Neuronal stem cell (in vitro differentiated cells): ENCODE data around the gene PIK3C2G.
"Not testable (repeated sequence)": the region's sequence is repeated elsewhere in the genome, so short reads cannot be mapped to it uniquely, and the experiment has no call there.

Experiments
- DNase-seq: peaks from one replicate; pipeline ENCODE4 v3.0.0-alpha.2; 2013; ENCODE audit warnings: low spot score
- H2AFZ ChIP-seq: one replicate; pipeline ENCODE4 v1.6.1; 2013; ENCODE audit warnings: mild to moderate bottlenecking, low read length, inconsistent platforms
- H2AK5ac ChIP-seq: 2 replicates; pipeline ENCODE4 v1.6.1; 2013; ENCODE audit warnings: low read depth, mild to moderate bottlenecking, inconsistent platforms, low read length, moderate library complexity, mixed read lengths
- H2BK120ac ChIP-seq: 2 replicates; pipeline ENCODE4 v1.6.1; 2013; ENCODE audit warnings: low read depth, mild to moderate bottlenecking, inconsistent platforms, low read length, moderate library complexity, mixed read lengths
- H2BK12ac ChIP-seq: one replicate; pipeline ENCODE4 v1.6.1; 2013; ENCODE audit warnings: low read length, inconsistent platforms
- H2BK15ac ChIP-seq: 2 replicates; pipeline ENCODE4 v1.6.1; 2013; ENCODE audit warnings: mild to moderate bottlenecking, low read length, inconsistent platforms, mixed read lengths
- H2BK5ac ChIP-seq: one replicate; pipeline ENCODE4 v1.6.1; 2013; ENCODE audit warnings: inconsistent platforms, mild to moderate bottlenecking, low read length, moderate library complexity
- H3K14ac ChIP-seq: one replicate; pipeline ENCODE4 v1.6.1; 2013; ENCODE audit warnings: low read length, inconsistent platforms
- H3K18ac ChIP-seq: 2 replicates; pipeline ENCODE4 v1.6.1; 2013; ENCODE audit warnings: low read length, inconsistent platforms
- H3K23ac ChIP-seq: 2 replicates; pipeline ENCODE4 v1.6.1; 2013; ENCODE audit warnings: low read depth, mild to moderate bottlenecking, mixed read lengths, low read length, inconsistent platforms; ENCODE audit not compliant: poor library complexity
- H3K27ac ChIP-seq: replicated peaks from 3 replicates; pipeline ENCODE4 v1.5.1; 2013; ENCODE audit warnings: low read length, inconsistent platforms
- H3K27me3 ChIP-seq, 3 experiments: 2 replicates each; pipeline ENCODE4 v1.6.1; 2013; ENCODE audit warnings: low read length in 3 of 3, mild to moderate bottlenecking in 2 of 3, inconsistent platforms in 1 of 3, low read depth in 1 of 3, mixed read lengths in 1 of 3, moderate library complexity in 1 of 3; ENCODE audit not compliant: control insufficient read depth in 3 of 3, insufficient read depth in 3 of 3
- H3K36me3 ChIP-seq, 2 donors: replicated peaks in 1 of 2; 2 replicates each; pipeline ENCODE4 v1.6.1; 2013; ENCODE audit warnings: low read length in 2 of 2; ENCODE audit not compliant: control insufficient read depth in 2 of 2, insufficient read depth in 2 of 2
- H3K4ac ChIP-seq: 2 replicates; pipeline ENCODE4 v1.6.1; 2013; ENCODE audit warnings: inconsistent platforms, mild to moderate bottlenecking, low read length, moderate library complexity
- H3K4me1 ChIP-seq, 2 donors: 1 replicate in 1 of 2; 2 replicates in 1 of 2; pipeline ENCODE4 v1.6.1; 2013; ENCODE audit warnings: low read length in 2 of 2, low read depth in 1 of 2; ENCODE audit not compliant: control insufficient read depth in 2 of 2, insufficient read depth in 1 of 2
- H3K4me2 ChIP-seq: one replicate; pipeline ENCODE4 v1.6.1; 2013; ENCODE audit warnings: mild to moderate bottlenecking, low read length, inconsistent platforms; ENCODE audit not compliant: insufficient read depth, poor library complexity, severe bottlenecking
- H3K4me3 ChIP-seq, 2 donors: 2 replicates each; pipeline ENCODE4 v1.5.1; 2013; ENCODE audit warnings: low read length in 2 of 2, mild to moderate bottlenecking in 2 of 2, inconsistent platforms in 1 of 2, moderate library complexity in 1 of 2
- H3K79me1 ChIP-seq: one replicate; pipeline ENCODE4 v1.6.1; 2013; ENCODE audit warnings: low read depth, mild to moderate bottlenecking, inconsistent platforms, low read length, moderate library complexity
- H3K9ac ChIP-seq: one replicate; pipeline ENCODE4 v1.6.1; 2013; ENCODE audit warnings: mild to moderate bottlenecking, low read depth, low read length, inconsistent platforms; ENCODE audit not compliant: poor library complexity
- H3K9me3 ChIP-seq, 2 donors: replicated peaks in 1 of 2; 2 replicates each; pipeline versions ENCODE3 to v1.6.1; 2013; ENCODE audit warnings: low read length in 2 of 2, mild to moderate bottlenecking in 2 of 2, inconsistent platforms in 1 of 2, low read depth in 1 of 2, mixed read lengths in 1 of 2, moderate library complexity in 1 of 2; ENCODE audit not compliant: control insufficient read depth in 2 of 2, insufficient read depth in 1 of 2
- H4K8ac ChIP-seq: one replicate; pipeline ENCODE4 v1.6.1; 2013; ENCODE audit warnings: low read depth, mild to moderate bottlenecking, inconsistent platforms, low read length, moderate library complexity
- H4K91ac ChIP-seq: one replicate; pipeline ENCODE4 v1.6.1; 2013; ENCODE audit warnings: low read length, low read depth, mild to moderate bottlenecking, inconsistent platforms; ENCODE audit not compliant: poor library complexity
- WGBS, 2 donors: extraction: QIAGEN DNeasy Blood & Tissue Kit; methylation state at CpG; one replicate each; pipeline ENCODE4 v1.1.7; 2013; ENCODE audit warnings: missing lambda C conversion rate in 2 of 2, mixed read lengths in 1 of 2; ENCODE audit not compliant: insufficient read length in 2 of 2, insufficient replicate concordance in 1 of 2; ENCODE audit errors: extremely low coverage in 2 of 2; 5-methylcytosine and 5-hydroxymethylcytosine counted together

Gene PIK3C2G

GRCh38 chr12:18690653-18691052 lies 429.3 kb downstream of the PIK3C2G start:
- Histone ChIP-seq H2BK12ac (no peak overlapping the region), H2AK5ac (no peak overlapping the region), H2BK15ac (no peak overlapping the region), H3K79me1 (no peaks in the 10 kb centered on the region), H3K4me3 (no peak overlapping the region), H4K8ac (no peak overlapping the region), H2BK5ac (no peak overlapping the region), H3K4me1 (no peaks in the 10 kb centered on the region), H3K14ac (no peak overlapping the region), H2BK120ac (no peak overlapping the region), H3K4ac (no peak overlapping the region), H3K27me3 (no peaks in the 10 kb centered on the region), H2AFZ (no peak overlapping the region), H3K18ac (no peak overlapping the region), H3K23ac (no peak overlapping the region), H3K4me2 (no peak overlapping the region), H3K27ac (no peak overlapping the region), H3K9ac (no peak overlapping the region), H3K9me3 (no peaks in the 10 kb centered on the region), H4K91ac (no peak overlapping the region), H3K36me3 (no peaks in the 10 kb centered on the region)
- no peak for DNase-seq
- no CpG with 5 or more reads among the region's 4 CpGs for WGBS, 2 donors

GRCh38 chr12:18693986-18694385 lies 432.7 kb downstream of the PIK3C2G start:
- H3K18ac ChIP-seq, H3K14ac ChIP-seq, H3K4me1 ChIP-seq, H2AK5ac ChIP-seq, H2BK5ac ChIP-seq, H3K79me1 ChIP-seq, H3K27ac ChIP-seq, H2BK12ac ChIP-seq, H3K27me3 ChIP-seq, DNase-seq, H2BK120ac ChIP-seq, H3K9me3 ChIP-seq, H3K36me3 ChIP-seq, H3K4me3 ChIP-seq, H3K9ac ChIP-seq, H4K91ac ChIP-seq, H3K23ac ChIP-seq, H3K4me2 ChIP-seq, H4K8ac ChIP-seq, H3K4ac ChIP-seq, H2BK15ac ChIP-seq: not testable (repeated sequence)
- peak overlapping the region; percentile 31 for H2AFZ ChIP-seq
- WGBS, 2 donors: no CpG with 5 or more reads among the region's 5 CpGs

GRCh38 chr12:18696971-18697602 lies 435.8 kb downstream of the PIK3C2G start:
- no peak overlapping the region for H3K9ac ChIP-seq
- H3K27ac ChIP-seq: no peak overlapping the region
- no peak overlapping the region for H2BK15ac ChIP-seq
- H3K36me3 ChIP-seq: no peaks in the 10 kb centered on the region
- H2AK5ac ChIP-seq: no peak overlapping the region
- no peak for DNase-seq
- no peaks in the 10 kb centered on the region for H3K27me3 ChIP-seq
- no peak overlapping the region for H3K14ac ChIP-seq
- H3K4me3 ChIP-seq: no peak overlapping the region
- H2BK120ac ChIP-seq: no peak overlapping the region
- H2BK5ac ChIP-seq: no peak overlapping the region
- H3K9me3 ChIP-seq: no peaks in the 10 kb centered on the region
- H2BK12ac ChIP-seq: no peak overlapping the region
- H4K8ac ChIP-seq: no peak overlapping the region
- no peak overlapping the region for H4K91ac ChIP-seq
- H3K4me2 ChIP-seq: no peak overlapping the region
- no peak overlapping the region for H3K4ac ChIP-seq
- peaks cover 0 to 3% of the 10 kb centered on the region in 2 donors for H3K4me1 ChIP-seq
- H3K23ac ChIP-seq: no peak overlapping the region
- H3K18ac ChIP-seq: no peak overlapping the region
- no peak overlapping the region for H2AFZ ChIP-seq
- H3K79me1 ChIP-seq: no peaks in the 10 kb centered on the region
